Right lobe of liver (tissue), 6 donors: ENCODE results near the gene PTPRD. TPM values are rescaled to one million over a fixed set of nuclear protein-coding genes. Genes with fewer than 3 reads are reported as not detected.

Experiments used
- ATAC-seq, 4 donors: fragments of 200-7000 bp; cut with Tn5 transposase; one replicate each; pipeline ENCODE4 v1.9.1; 2020; ENCODE audit warnings: mild to moderate bottlenecking in 4 of 4, moderate library complexity in 4 of 4
- DNase-seq, 3 donors: peaks; one replicate each; pipeline ENCODE4 v3.0.0-alpha.2; 2020
- H3K27ac ChIP-seq, 3 donors: fragments of 200-600 bp; one replicate each; pipeline ENCODE4 v1.8.0; 2022
- H3K27me3 ChIP-seq, 2 donors: fragments of 200-600 bp; one replicate each; pipeline ENCODE4 v1.8.0; 2022
- H3K36me3 ChIP-seq, 4 donors: fragments of 200-600 bp; sonication (generic) in 1 of 4; one replicate each; pipeline versions ENCODE4 v1.5.1 to v1.8.0; 2017 to 2022; ENCODE audit warnings: control low read depth in 1 of 4
- H3K4me1 ChIP-seq, 4 donors: fragments of 200-600 bp; sonication (generic) in 1 of 4; one replicate each; pipeline versions ENCODE4 v1.5.1 to v1.8.0; 2017 to 2022; ENCODE audit warnings: control low read depth in 1 of 4
- H3K4me3 ChIP-seq, 3 donors: fragments of 200-600 bp; one replicate each; pipeline ENCODE4 v1.8.0; 2022
- H3K9me3 ChIP-seq, 4 donors: fragments of 200-600 bp; sonication (generic) in 1 of 4; one replicate each; pipeline versions ENCODE4 v1.5.1 to v1.8.0; 2017 to 2022; ENCODE audit warnings: control low read depth in 1 of 4
- CTCF ChIP-seq, 4 donors: fragments of 200-600 bp in 3 of 4; fragments of 450-650 bp in 1 of 4; IDR thresholded peaks; one replicate each; pipeline versions ENCODE4 v1.5.1 to v1.8.0; 2016 to 2022; ENCODE audit warnings: antibody characterized with exemption in 4 of 4, mild to moderate bottlenecking in 2 of 4
- POLR2A ChIP-seq: fragments of 450-650 bp; IDR thresholded peaks from one replicate; pipeline ENCODE4 v1.6.1; 2017; ENCODE audit warnings: antibody characterized with exemption, mild to moderate bottlenecking
- WGBS: methylation state at CpG from one replicate; pipeline ENCODE4 v1.1.6; 2018; ENCODE audit warnings: low coverage, low lambda C conversion rate; ENCODE audit not compliant: insufficient coverage; ENCODE audit errors: missing lambda C conversion rate; 5-methylcytosine and 5-hydroxymethylcytosine counted together
- intact Hi-C, 2 donors: fragments of 100-400 bp; cut with DNase I; formaldehyde crosslinking; loops; one replicate each; pipeline versions ENCODE4 v1.11.2 to v1.14.1; 2022
- total RNA-seq, 6 experiments: library from RNA; depleted of rRNA in 2 of 6; stranded (reverse); fragments of >200 nt in 2 of 6; fragmentation: NEBNext Ultra II Directional in 3 of 6; extraction: Animal tissue kit (Norgen Biotek cat#: 25700) in 3 of 6; gene quantifications; one replicate each; pipeline versions ENCODE4 v1.1.0 to v1.2.4, GENCODE V29; 2016 to 2023
- donor health status: DM: no; HTN: yes; CAD: no.
- donor health status: DM: no; HTN: no; CAD: no.
- donor health status: DM: no; HTN: no; CAD: no.
- donor health status: DM: no; HTN: yes; CAD: no.
- donor health status: DM: no; HTN: yes; CAD: no.

Gene PTPRD
- total RNA-seq, 6 experiments from 2014 or later: 5.4 to 29.8 (median 13.9) TPM

- Histone ChIP-seq H3K4me1 (no peaks in the 10 kb centered on the region), H3K4me3 (no peak overlapping the region), H3K9me3 (no peaks in the 10 kb centered on the region), H3K27ac (no peak overlapping the region), H3K36me3 (no peaks in the 10 kb centered on the region), H3K27me3 (no peaks in the 10 kb centered on the region)
- TF ChIP-seq POLR2A (no peak), CTCF (IDR thresholded peaks at IDR 0.05) (no peak)
- WGBS: 69% methylated on average over 3 of the region's 3 CpGs
- ATAC-seq (no peak), DNase-seq (no peak)
- intact Hi-C loops: no loop called here
These were observed 2334.8 kb downstream of the PTPRD start for GRCh38 chr9:8278048-8278447.

- Histone ChIP-seq H3K4me3 (no peak overlapping the region), H3K36me3 (no peaks in the 10 kb centered on the region), H3K27ac (no peak overlapping the region), H3K9me3 (no peaks in the 10 kb centered on the region), H3K4me1 (no peaks in the 10 kb centered on the region), H3K27me3 (no peaks in the 10 kb centered on the region)
- TF ChIP-seq POLR2A (no peak), CTCF (IDR thresholded peaks at IDR 0.05) (no peak)
- ATAC-seq (peak in 1 of 4 donors; percentile 43), DNase-seq (no peak)
- intact Hi-C loops: no loop called here
These were observed 2342.6 kb downstream of the PTPRD start for GRCh38 chr9:8270235-8270634.

- ATAC-seq (peak in 1 of 4 donors; percentile 56), DNase-seq (no peak)
- Histone ChIP-seq H3K9me3 (no peaks in the 10 kb centered on the region), H3K4me3 (no peak overlapping the region), H3K27ac (no peak overlapping the region), H3K36me3 (no peaks in the 10 kb centered on the region), H3K4me1 (no peaks in the 10 kb centered on the region), H3K27me3 (no peaks in the 10 kb centered on the region)
- no peak for TF ChIP-seq POLR2A
- no peak for TF ChIP-seq CTCF (IDR thresholded peaks at IDR 0.05)
- intact Hi-C loops: no loop called here
- 21% methylated on average over 1 of the region's 1 CpG for WGBS
These were observed 2343.9 kb downstream of the PTPRD start for GRCh38 chr9:8268881-8269280.

- ATAC-seq (no peak), DNase-seq (no peak)
- Histone ChIP-seq H3K27ac (no peak overlapping the region), H3K9me3 (no peaks in the 10 kb centered on the region), H3K4me1 (no peaks in the 10 kb centered on the region), H3K27me3 (no peaks in the 10 kb centered on the region), H3K36me3 (no peaks in the 10 kb centered on the region), H3K4me3 (no peak overlapping the region)
- 38% methylated on average over 2 of the region's 2 CpGs for WGBS
- TF ChIP-seq CTCF (IDR thresholded peaks at IDR 0.05) (no peak), POLR2A (no peak)
- intact Hi-C loops: no loop called here
These were observed 2344.5 kb downstream of the PTPRD start for GRCh38 chr9:8268216-8268878.

- DNase-seq (no peak), ATAC-seq (no peak)
- Histone ChIP-seq H3K36me3 (no peaks in the 10 kb centered on the region), H3K4me3 (no peak overlapping the region), H3K27me3 (no peaks in the 10 kb centered on the region), H3K27ac (no peak overlapping the region), H3K4me1 (no peaks in the 10 kb centered on the region), H3K9me3 (no peaks in the 10 kb centered on the region)
- TF ChIP-seq CTCF (IDR thresholded peaks at IDR 0.05) (no peak), POLR2A (no peak)
- WGBS: 41% methylated on average over 2 of the region's 2 CpGs
- intact Hi-C loops: no loop called here
These were observed 2345.2 kb downstream of the PTPRD start for GRCh38 chr9:8267636-8268035.
